Measurements from ENCODE around the gene PYY.

PYY gene

DNA sequence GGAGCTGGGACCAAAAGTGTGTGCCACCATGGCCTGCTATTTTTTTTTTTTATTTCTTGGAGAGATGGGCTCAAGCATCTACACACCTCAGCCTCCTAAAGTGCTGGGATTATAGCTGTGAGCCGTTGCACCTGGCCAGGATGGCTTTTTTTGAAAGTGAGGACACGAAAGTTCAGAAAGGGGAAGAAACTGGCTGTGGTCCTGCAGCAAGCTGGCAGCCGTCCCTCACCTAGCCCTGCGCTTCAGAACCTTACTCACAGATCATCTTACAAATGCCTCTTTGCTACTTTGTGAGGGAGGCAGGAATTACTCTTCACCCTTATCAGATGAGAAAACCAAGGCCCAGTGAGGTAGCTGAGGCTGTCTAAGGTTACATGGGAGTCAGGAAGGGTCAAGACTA, 7.0 kb downstream of the PYY start:
- Histone ChIP-seq H2BK12ac (ENCODE audit: low read length in 2 of 2) (no peak overlapping the region), H3K4me1 (ENCODE audit: control insufficient read depth, insufficient read depth, low read depth, low read length) (no peaks in the 10 kb centered on the region), H4K8ac (ENCODE audit: low read length) (no peak overlapping the region), H3K23ac (ENCODE audit: low read length in 2 of 2) (no peak overlapping the region), H3K4ac (ENCODE audit: low read depth in 1 of 2, low read length in 2 of 2) (no peak overlapping the region), H3K4me2 (ENCODE audit: low read length, poor library complexity, severe bottlenecking) (no peak overlapping the region), H2BK15ac (ENCODE audit: low read depth, poor library complexity, severe bottlenecking) (no peak overlapping the region), H2BK5ac (ENCODE audit: low read depth, low read length, poor library complexity, severe bottlenecking) (no peak overlapping the region), H3K9me3 (ENCODE audit: control insufficient read depth, low read length) (no peaks in the 10 kb centered on the region), H3K14ac (ENCODE audit: low read length in 2 of 2) (no peak overlapping the region), H3K18ac (ENCODE audit: low read depth in 1 of 2, low read length in 2 of 2) (no peak overlapping the region), H4K91ac (ENCODE audit: low read length) (no peak overlapping the region), H3K27me3 (ENCODE audit: control insufficient read depth in 1 of 2, insufficient read depth in 1 of 2, low read length in 2 of 2) (peaks cover 22 to 23% of the 10 kb centered on the region in 2 experiments), H2BK120ac (ENCODE audit: low read depth, low read length) (no peak overlapping the region), H2AK5ac (ENCODE audit: low read length, severe bottlenecking) (no peak overlapping the region), H3K27ac (ENCODE audit: low read length, poor library complexity, severe bottlenecking) (no peak overlapping the region), H2AFZ (ENCODE audit: low read depth, low read length) (no peak overlapping the region), H3K36me3 (ENCODE audit: control insufficient read depth in 1 of 2, insufficient read depth in 2 of 2, low read depth in 1 of 2, low read length in 2 of 2) (no peaks in the 10 kb centered on the region), H3K79me1 (replicated peaks; ENCODE audit: low read length, poor library complexity, severe bottlenecking) (no peaks in the 10 kb centered on the region), H3K9ac (ENCODE audit: low read length) (no peak overlapping the region), H3K4me3 (ENCODE audit: insufficient read depth in 1 of 2, low read depth in 1 of 2, low read length in 2 of 2) (no peak overlapping the region)
- DNase-seq, result no peak
- WGBS, result 63% methylated on average over 4 of the region's 4 CpGs

DNA sequence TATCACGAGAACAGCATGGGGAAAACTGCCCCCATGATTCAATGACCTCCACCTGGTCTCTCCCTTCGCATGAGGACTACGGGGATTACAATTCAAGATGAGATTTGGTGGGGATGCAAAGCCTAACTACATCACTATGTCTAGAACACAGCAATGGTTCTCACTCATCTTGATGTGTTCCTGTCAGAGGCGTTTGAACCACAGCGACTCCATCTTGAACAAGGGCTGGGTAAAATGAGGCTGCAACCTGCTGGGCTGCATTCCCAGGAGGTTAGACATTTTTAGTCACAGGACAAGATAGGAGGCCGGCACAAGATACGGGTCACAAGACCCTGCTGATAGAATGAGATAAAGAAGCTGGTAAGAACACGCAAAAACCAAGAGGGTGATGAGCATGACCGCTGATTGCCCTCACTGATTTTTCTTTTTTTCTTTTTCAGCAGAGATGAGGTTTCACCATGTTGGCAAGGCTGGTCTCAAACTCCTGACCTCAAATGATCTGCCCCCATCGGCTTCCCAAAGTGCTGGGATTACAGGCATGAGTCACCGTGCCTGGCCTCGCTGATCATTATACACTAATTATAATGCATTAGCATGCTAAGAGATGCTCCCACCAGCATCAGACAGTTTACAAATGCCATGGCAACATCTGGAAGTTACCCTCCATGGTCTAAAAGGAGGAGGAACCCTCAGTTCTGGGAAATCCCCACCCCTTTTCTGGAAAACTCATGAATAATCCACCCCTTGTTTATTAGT, 8.5 kb downstream of the PYY start:
- Histone ChIP-seq H2BK120ac (ENCODE audit: low read depth, low read length) (no peak overlapping the region), H4K91ac (ENCODE audit: low read length) (no peak overlapping the region), H3K27ac (ENCODE audit: low read length, poor library complexity, severe bottlenecking) (no peak overlapping the region), H3K79me1 (replicated peaks; ENCODE audit: low read length, poor library complexity, severe bottlenecking) (no peaks in the 10 kb centered on the region), H2BK15ac (ENCODE audit: low read depth, poor library complexity, severe bottlenecking) (no peak overlapping the region), H4K8ac (ENCODE audit: low read length) (no peak overlapping the region), H3K9ac (ENCODE audit: low read length) (no peak overlapping the region), H3K27me3 (ENCODE audit: control insufficient read depth in 1 of 2, insufficient read depth in 1 of 2, low read length in 2 of 2) (peaks cover 9 to 11% of the 10 kb centered on the region in 2 experiments), H3K36me3 (ENCODE audit: control insufficient read depth in 1 of 2, insufficient read depth in 2 of 2, low read depth in 1 of 2, low read length in 2 of 2) (no peaks in the 10 kb centered on the region), H2BK5ac (ENCODE audit: low read depth, low read length, poor library complexity, severe bottlenecking) (no peak overlapping the region), H2BK12ac (ENCODE audit: low read length in 2 of 2) (no peak overlapping the region), H3K23ac (ENCODE audit: low read length in 2 of 2) (no peak overlapping the region), H2AK5ac (ENCODE audit: low read length, severe bottlenecking) (no peak overlapping the region), H3K4me3 (ENCODE audit: insufficient read depth in 1 of 2, low read depth in 1 of 2, low read length in 2 of 2) (no peak overlapping the region), H3K4me1 (ENCODE audit: control insufficient read depth, insufficient read depth, low read depth, low read length) (no peaks in the 10 kb centered on the region), H3K4me2 (ENCODE audit: low read length, poor library complexity, severe bottlenecking) (no peak overlapping the region), H3K4ac (ENCODE audit: low read depth in 1 of 2, low read length in 2 of 2) (no peak overlapping the region), H3K14ac (ENCODE audit: low read length in 2 of 2) (no peak overlapping the region), H2AFZ (ENCODE audit: low read depth, low read length) (no peak overlapping the region), H3K18ac (ENCODE audit: low read depth in 1 of 2, low read length in 2 of 2) (no peak overlapping the region), H3K9me3 (ENCODE audit: control insufficient read depth, low read length) (no peaks in the 10 kb centered on the region)
- 74% methylated on average over 12 of the region's 12 CpGs for WGBS
- peak; percentile 57 for DNase-seq

DNA sequence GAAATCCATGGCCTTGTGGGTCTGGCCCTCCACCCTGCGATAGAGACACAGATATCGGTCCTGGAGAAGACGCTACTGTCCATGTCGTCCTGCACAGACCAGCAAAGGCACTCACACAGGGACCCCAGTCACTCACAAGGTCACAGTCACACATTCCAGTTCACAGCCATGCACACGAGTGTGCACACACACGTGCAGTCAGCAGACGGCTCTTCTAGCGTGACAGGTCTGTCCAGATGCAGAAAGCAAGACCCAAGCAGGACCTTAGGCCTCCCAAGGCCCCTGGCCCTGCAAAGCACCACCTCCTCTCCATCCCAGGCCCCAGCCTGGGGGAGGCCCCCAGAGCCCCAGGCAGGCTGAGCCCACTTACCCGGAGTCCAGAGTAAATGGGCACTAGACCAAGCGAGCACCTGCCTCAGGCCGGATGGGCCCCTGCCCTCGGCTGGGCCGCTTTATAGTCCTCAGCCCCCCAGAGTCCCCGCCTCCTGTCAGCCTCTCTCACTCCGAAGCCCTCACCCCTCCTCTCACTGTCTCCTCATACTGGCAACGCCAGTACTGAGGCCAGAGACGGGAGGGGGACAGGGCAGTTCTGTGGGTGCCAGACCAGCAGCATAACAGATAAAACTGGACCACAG, 11.6 kb downstream of the PYY start, which contains the start of gene PPY:
PPY (minus strand) TSS at position 426 of the 635 bp plus-strand sequence. CDS start 822 bp downstream, outside the sequence.
- Histone ChIP-seq H2BK15ac (ENCODE audit: low read depth, poor library complexity, severe bottlenecking) (no peak within 1 kb of the TSS), H2AK5ac (ENCODE audit: low read length, severe bottlenecking) (no peak within 1 kb of the TSS), H3K18ac (ENCODE audit: low read depth in 1 of 2, low read length in 2 of 2) (no peak within 1 kb of the TSS), H2AFZ (ENCODE audit: low read depth, low read length) (no peak within 1 kb of the TSS), H3K27me3 (ENCODE audit: control insufficient read depth in 1 of 2, insufficient read depth in 1 of 2, low read length in 2 of 2) (peaks cover 17 to 22% of the 10 kb centered on the region in 2 experiments), H4K91ac (ENCODE audit: low read length) (no peak within 1 kb of the TSS), H2BK120ac (ENCODE audit: low read depth, low read length) (no peak within 1 kb of the TSS), H3K79me1 (replicated peaks; ENCODE audit: low read length, poor library complexity, severe bottlenecking) (no peaks in the 10 kb centered on the region), H3K4ac (ENCODE audit: low read depth in 1 of 2, low read length in 2 of 2) (no peak within 1 kb of the TSS), H2BK12ac (ENCODE audit: low read length in 2 of 2) (no peak within 1 kb of the TSS), H2BK5ac (ENCODE audit: low read depth, low read length, poor library complexity, severe bottlenecking) (no peak within 1 kb of the TSS), H3K4me2 (ENCODE audit: low read length, poor library complexity, severe bottlenecking) (no peak within 1 kb of the TSS), H4K8ac (ENCODE audit: low read length) (no peak within 1 kb of the TSS), H3K9me3 (ENCODE audit: control insufficient read depth, low read length) (no peaks in the 10 kb centered on the region), H3K23ac (ENCODE audit: low read length in 2 of 2) (no peak within 1 kb of the TSS), H3K4me1 (ENCODE audit: control insufficient read depth, insufficient read depth, low read depth, low read length) (peaks cover 5% of the 10 kb centered on the region), H3K14ac (ENCODE audit: low read length in 2 of 2) (no peak within 1 kb of the TSS), H3K27ac (ENCODE audit: low read length, poor library complexity, severe bottlenecking) (no peak within 1 kb of the TSS), H3K36me3 (ENCODE audit: control insufficient read depth in 1 of 2, insufficient read depth in 2 of 2, low read depth in 1 of 2, low read length in 2 of 2) (no peaks in the 10 kb centered on the region), H3K9ac (ENCODE audit: low read length) (peak within 1 kb of the TSS; percentile 65), H3K4me3 (ENCODE audit: insufficient read depth in 1 of 2, low read depth in 1 of 2, low read length in 2 of 2) (no peak within 1 kb of the TSS)
- WGBS, result 87% methylated on average over 17 of the region's 17 CpGs
- no peak for DNase-seq

DNA sequence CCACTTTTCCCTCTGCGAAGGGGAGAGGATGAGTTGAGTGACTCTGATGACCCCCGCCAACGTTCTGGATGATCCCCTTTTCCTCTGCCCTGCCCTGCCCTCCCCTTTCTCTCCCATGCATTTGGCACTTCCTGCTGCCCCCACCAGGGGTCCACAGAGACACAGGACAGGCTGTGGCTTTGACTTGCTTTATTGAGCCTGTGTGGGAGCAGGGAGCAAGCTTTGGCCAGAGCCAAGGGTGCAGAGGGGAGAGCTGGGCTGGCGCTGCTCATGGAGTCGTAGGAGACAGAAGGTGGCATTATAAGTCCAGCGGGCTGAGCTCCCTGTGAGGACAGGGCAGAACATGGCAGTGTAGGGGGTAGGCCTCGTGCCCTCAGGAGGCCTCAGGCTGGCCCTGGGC, 13.1 kb downstream of the PYY start:
- Histone ChIP-seq H2BK15ac (ENCODE audit: low read depth, poor library complexity, severe bottlenecking) (no peak overlapping the region), H3K4ac (ENCODE audit: low read depth in 1 of 2, low read length in 2 of 2) (no peak overlapping the region), H2BK12ac (ENCODE audit: low read length in 2 of 2) (no peak overlapping the region), H3K18ac (ENCODE audit: low read depth in 1 of 2, low read length in 2 of 2) (peak overlapping the region in 1 of 2 experiments; percentile 30), H3K27me3 (ENCODE audit: control insufficient read depth in 1 of 2, insufficient read depth in 1 of 2, low read length in 2 of 2) (peaks cover 17 to 22% of the 10 kb centered on the region in 2 experiments), H2BK120ac (ENCODE audit: low read depth, low read length) (no peak overlapping the region), H3K4me1 (ENCODE audit: control insufficient read depth, insufficient read depth, low read depth, low read length) (peaks cover 10% of the 10 kb centered on the region), H2AFZ (ENCODE audit: low read depth, low read length) (no peak overlapping the region), H2AK5ac (ENCODE audit: low read length, severe bottlenecking) (no peak overlapping the region), H3K14ac (ENCODE audit: low read length in 2 of 2) (no peak overlapping the region), H3K27ac (ENCODE audit: low read length, poor library complexity, severe bottlenecking) (no peak overlapping the region), H4K8ac (ENCODE audit: low read length) (no peak overlapping the region), H2BK5ac (ENCODE audit: low read depth, low read length, poor library complexity, severe bottlenecking) (no peak overlapping the region), H3K9me3 (ENCODE audit: control insufficient read depth, low read length) (no peaks in the 10 kb centered on the region), H3K4me2 (ENCODE audit: low read length, poor library complexity, severe bottlenecking) (no peak overlapping the region), H3K4me3 (ENCODE audit: insufficient read depth in 1 of 2, low read depth in 1 of 2, low read length in 2 of 2) (no peak overlapping the region), H3K23ac (ENCODE audit: low read length in 2 of 2) (no peak overlapping the region), H3K79me1 (replicated peaks; ENCODE audit: low read length, poor library complexity, severe bottlenecking) (no peaks in the 10 kb centered on the region), H3K9ac (ENCODE audit: low read length) (no peak overlapping the region), H3K36me3 (ENCODE audit: control insufficient read depth in 1 of 2, insufficient read depth in 2 of 2, low read depth in 1 of 2, low read length in 2 of 2) (no peaks in the 10 kb centered on the region), H4K91ac (ENCODE audit: low read length) (no peak overlapping the region)
- 51% methylated on average over 7 of the region's 7 CpGs for WGBS
- peak; percentile 60 for DNase-seq
